Natural killer cell (primary cell): ENCODE measurements around the gene PPP2R1A. TPM values are rescaled to one million over a fixed set of nuclear protein-coding genes. Genes with fewer than 3 reads are reported as not detected.
A peak's percentile ranks its signal among the peaks of the same experiment; 100 is the strongest.

Experiments
- ATAC-seq, 3 donors: fragments of 150-1000 bp in 2 of 3; fragments of 200-7000 bp in 1 of 3; cut with Tn5 transposase; 1 replicate in 1 of 3; 2 replicates in 2 of 3; pipeline ENCODE4 v1.10.0; 2021; ENCODE audit warnings: mild to moderate bottlenecking in 2 of 3, moderate library complexity in 2 of 3
- DNase-seq, 2 donors: peaks; one replicate each; pipeline versions ENCODE4 v3.0.0 to v3.0.0-alpha.2; 2013 to 2021; ENCODE audit warnings: mixed read lengths in 1 of 2
- H3K27ac ChIP-seq: one replicate; pipeline ENCODE4 v1.5.1; 2013; ENCODE audit warnings: mild to moderate bottlenecking, low read length
- H3K27me3 ChIP-seq: one replicate; pipeline ENCODE4 v1.6.1; 2013; ENCODE audit warnings: low read length; ENCODE audit not compliant: control insufficient read depth, insufficient read depth
- H3K36me3 ChIP-seq: one replicate; pipeline ENCODE4 v1.6.1; 2013; ENCODE audit warnings: low read length; ENCODE audit not compliant: control insufficient read depth, insufficient read depth
- H3K4me1 ChIP-seq: one replicate; pipeline ENCODE4 v1.6.1; 2013; ENCODE audit warnings: low read length; ENCODE audit not compliant: control insufficient read depth, insufficient read depth
- H3K4me3 ChIP-seq: one replicate; pipeline ENCODE4 v1.5.1; 2013; ENCODE audit warnings: low read length
- H3K9me3 ChIP-seq: one replicate; pipeline ENCODE4 v1.6.1; 2013; ENCODE audit warnings: low read length; ENCODE audit not compliant: control insufficient read depth, insufficient read depth
- H3K27ac Mint-ChIP-seq, 2 donors: one replicate each; pipeline ENCODE4 v1.8.0; 2022; ENCODE audit warnings: mild to moderate bottlenecking in 2 of 2, mixed read lengths in 2 of 2, moderate library complexity in 1 of 2
- H3K27me3 Mint-ChIP-seq, 2 donors: one replicate each; pipeline ENCODE4 v1.8.0; 2022; ENCODE audit warnings: low read depth in 2 of 2, mixed read lengths in 2 of 2
- H3K36me3 Mint-ChIP-seq: one replicate; pipeline ENCODE4 v1.8.0; 2022; ENCODE audit warnings: mixed read lengths
- H3K4me1 Mint-ChIP-seq, 2 donors: one replicate each; pipeline ENCODE4 v1.8.0; 2022; ENCODE audit warnings: mixed read lengths in 2 of 2
- H3K4me3 Mint-ChIP-seq: one replicate; pipeline ENCODE4 v1.8.0; 2022; ENCODE audit warnings: mild to moderate bottlenecking, moderate library complexity, mixed read lengths
- H3K9me3 Mint-ChIP-seq, 2 donors: one replicate each; pipeline ENCODE4 v1.8.0; 2022; ENCODE audit warnings: mixed read lengths in 2 of 2
- WGBS: methylation state at CpG from one replicate; pipeline ENCODE4 v1.1.7; 2013; ENCODE audit warnings: missing lambda C conversion rate; ENCODE audit not compliant: insufficient coverage; 5-methylcytosine and 5-hydroxymethylcytosine counted together
- intact Hi-C: fragments of 100-400 bp; cut with micrococcal nuclease; formaldehyde crosslinking; loops from one replicate; pipeline ENCODE4 v1.14.2; 2022
- total RNA-seq, 4 donors: library from RNA; stranded (reverse); fragments of 120-200 nt in 1 of 4; gene quantifications; one replicate each; pipeline versions ENCODE4 v1.2.3 to v1.2.4, GENCODE V29; 2013 to 2022
- TF ChIP-seq, protein P1 (sequence below): fragments of 200-600 bp; IDR thresholded peaks from one replicate; pipeline ENCODE4 v1.8.0; 2022; ENCODE audit warnings: antibody characterized with exemption

The PPP2R1A gene
- total RNA-seq, 3 donors from 2014 or later (not counting 1 experiment from before 2014, with no cell fraction given) = 221 to 256 (median 232) TPM

DNA sequence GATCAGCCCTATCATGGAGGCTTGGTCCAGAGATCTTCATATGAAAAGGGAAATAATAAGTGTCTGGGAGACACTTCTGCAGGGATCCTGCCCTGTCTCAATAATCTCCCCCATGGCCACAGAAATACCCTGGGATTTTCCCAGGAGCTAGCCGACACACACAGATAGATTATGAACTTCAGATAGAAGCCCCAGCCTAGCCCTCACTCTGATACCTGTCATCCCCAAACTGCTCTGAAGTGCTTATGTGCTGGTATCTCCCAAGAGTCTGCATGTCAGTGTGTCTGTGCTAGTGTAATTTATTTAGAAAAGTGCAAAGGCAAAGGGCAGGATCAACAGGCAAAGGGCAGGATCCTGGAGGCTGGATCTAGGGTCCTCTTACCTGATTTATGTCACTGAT, 40.8 kb downstream of the PPP2R1A start:
- H3K4me3 ChIP-seq = no peak overlapping the region
- peaks cover 11% of the 10 kb centered on the region for H3K4me1 ChIP-seq
- no peak for ATAC-seq
- no peak for DNase-seq
- H3K27ac Mint-ChIP-seq = peak overlapping the region; percentile 3 to 46
- no peaks in the 10 kb centered on the region for H3K27me3 Mint-ChIP-seq
- no peak overlapping the region for H3K4me3 Mint-ChIP-seq
- H3K9me3 Mint-ChIP-seq = no peaks in the 10 kb centered on the region
- H3K9me3 ChIP-seq = no peaks in the 10 kb centered on the region
- H3K4me1 Mint-ChIP-seq = peaks cover 21 to 27% of the 10 kb centered on the region in 2 donors
- H3K36me3 Mint-ChIP-seq = no peaks in the 10 kb centered on the region
- intact Hi-C loops = no loop called here
- H3K36me3 ChIP-seq = peaks cover 21% of the 10 kb centered on the region
- 100% methylated on average over 1 of the region's 1 CpG for WGBS
- TF ChIP-seq, protein P1, sequence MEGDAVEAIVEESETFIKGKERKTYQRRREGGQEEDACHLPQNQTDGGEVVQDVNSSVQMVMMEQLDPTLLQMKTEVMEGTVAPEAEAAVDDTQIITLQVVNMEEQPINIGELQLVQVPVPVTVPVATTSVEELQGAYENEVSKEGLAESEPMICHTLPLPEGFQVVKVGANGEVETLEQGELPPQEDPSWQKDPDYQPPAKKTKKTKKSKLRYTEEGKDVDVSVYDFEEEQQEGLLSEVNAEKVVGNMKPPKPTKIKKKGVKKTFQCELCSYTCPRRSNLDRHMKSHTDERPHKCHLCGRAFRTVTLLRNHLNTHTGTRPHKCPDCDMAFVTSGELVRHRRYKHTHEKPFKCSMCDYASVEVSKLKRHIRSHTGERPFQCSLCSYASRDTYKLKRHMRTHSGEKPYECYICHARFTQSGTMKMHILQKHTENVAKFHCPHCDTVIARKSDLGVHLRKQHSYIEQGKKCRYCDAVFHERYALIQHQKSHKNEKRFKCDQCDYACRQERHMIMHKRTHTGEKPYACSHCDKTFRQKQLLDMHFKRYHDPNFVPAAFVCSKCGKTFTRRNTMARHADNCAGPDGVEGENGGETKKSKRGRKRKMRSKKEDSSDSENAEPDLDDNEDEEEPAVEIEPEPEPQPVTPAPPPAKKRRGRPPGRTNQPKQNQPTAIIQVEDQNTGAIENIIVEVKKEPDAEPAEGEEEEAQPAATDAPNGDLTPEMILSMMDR = no peak
- H3K27ac ChIP-seq = no peak overlapping the region
- H3K27me3 ChIP-seq = no peaks in the 10 kb centered on the region

DNA sequence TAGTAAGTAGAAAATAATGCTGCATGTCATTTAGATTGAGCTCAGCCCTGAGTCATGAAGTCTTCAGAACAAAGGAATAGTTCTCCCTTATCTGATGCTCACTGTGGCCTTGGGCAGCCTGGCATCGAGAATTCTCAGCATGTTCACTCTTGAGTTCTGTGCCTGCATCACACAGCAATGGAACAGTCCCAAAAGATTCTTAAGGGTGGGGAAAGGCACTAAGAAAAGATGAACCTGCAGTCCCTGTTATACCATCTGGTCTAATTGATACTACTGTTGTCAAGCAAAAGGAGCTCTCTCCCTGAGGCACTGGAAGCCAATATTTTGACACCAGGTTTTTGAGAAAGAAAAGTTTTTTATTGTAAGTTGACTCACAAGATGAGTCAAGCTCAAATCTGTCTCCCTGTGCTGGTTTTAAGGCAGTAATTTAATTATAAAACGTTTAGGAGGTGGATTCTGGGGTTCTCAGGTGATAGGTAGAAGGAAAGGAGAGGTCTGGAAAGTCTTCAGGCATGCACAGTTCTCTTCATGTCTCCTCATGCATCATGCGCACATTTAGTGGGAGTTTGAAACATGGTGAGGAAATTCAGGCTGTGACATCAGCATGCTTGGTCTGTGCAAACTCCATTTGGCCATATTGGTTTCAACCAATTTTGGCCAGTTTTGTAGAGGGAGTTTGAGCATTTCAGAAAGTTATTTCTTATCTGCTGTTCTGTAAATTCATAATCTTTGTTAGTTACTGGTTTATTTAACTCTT, 41.5 kb downstream of the PPP2R1A start:
- TF ChIP-seq, protein P1 = no peak
- Histone ChIP-seq H3K36me3 (peaks cover 15% of the 10 kb centered on the region), H3K4me1 (peaks cover 11% of the 10 kb centered on the region), H3K27me3 (no peaks in the 10 kb centered on the region), H3K4me3 (no peak overlapping the region), H3K9me3 (no peaks in the 10 kb centered on the region), H3K27ac (no peak overlapping the region)
- no peak for ATAC-seq
- H3K9me3 Mint-ChIP-seq = no peaks in the 10 kb centered on the region
- WGBS = 84% methylated on average over 3 of the region's 3 CpGs
- no peaks in the 10 kb centered on the region for H3K36me3 Mint-ChIP-seq
- H3K27me3 Mint-ChIP-seq = no peaks in the 10 kb centered on the region
- H3K4me3 Mint-ChIP-seq = no peak overlapping the region
- DNase-seq = no peak
- peaks cover 20 to 25% of the 10 kb centered on the region in 2 donors for H3K4me1 Mint-ChIP-seq
- H3K27ac Mint-ChIP-seq = peak overlapping the region; percentile 3 to 46
- intact Hi-C loops = no loop called here

DNA sequence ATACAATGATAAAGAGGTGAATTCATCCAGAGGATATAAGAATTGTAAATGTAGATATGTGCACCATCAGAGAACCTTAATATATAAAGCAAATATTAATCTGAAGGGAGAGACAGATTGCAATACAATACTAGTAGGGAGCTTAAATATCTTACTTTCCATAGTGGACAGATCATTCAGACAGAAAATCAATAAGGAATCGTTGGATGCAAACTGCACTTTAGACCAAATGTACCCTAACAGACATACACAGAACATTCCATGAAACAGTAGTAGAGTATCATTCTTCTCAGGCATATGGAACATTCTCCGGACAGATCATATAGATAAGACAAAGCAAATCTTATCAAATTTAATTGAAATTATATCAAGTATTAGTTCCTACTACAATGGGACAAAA, 44.6 kb downstream of the PPP2R1A start:
- no CpG with 5 or more reads among the region's 2 CpGs for WGBS
- ATAC-seq (no peak), DNase-seq (no peak)
- TF ChIP-seq, protein P1 = no peak
- Mint-ChIP-seq H3K4me1 (no peaks in the 10 kb centered on the region), H3K36me3 (no peaks in the 10 kb centered on the region), H3K4me3 (no peak overlapping the region), H3K27ac (no peak overlapping the region), H3K27me3 (no peaks in the 10 kb centered on the region), H3K9me3 (no peaks in the 10 kb centered on the region)
- H3K4me3 ChIP-seq = no peak overlapping the region
- no peak overlapping the region for H3K27ac ChIP-seq
- no peaks in the 10 kb centered on the region for H3K27me3 ChIP-seq
- H3K36me3 ChIP-seq = no peaks in the 10 kb centered on the region
- no peaks in the 10 kb centered on the region for H3K4me1 ChIP-seq
- intact Hi-C loops = no loop called here
- no peaks in the 10 kb centered on the region for H3K9me3 ChIP-seq

DNA sequence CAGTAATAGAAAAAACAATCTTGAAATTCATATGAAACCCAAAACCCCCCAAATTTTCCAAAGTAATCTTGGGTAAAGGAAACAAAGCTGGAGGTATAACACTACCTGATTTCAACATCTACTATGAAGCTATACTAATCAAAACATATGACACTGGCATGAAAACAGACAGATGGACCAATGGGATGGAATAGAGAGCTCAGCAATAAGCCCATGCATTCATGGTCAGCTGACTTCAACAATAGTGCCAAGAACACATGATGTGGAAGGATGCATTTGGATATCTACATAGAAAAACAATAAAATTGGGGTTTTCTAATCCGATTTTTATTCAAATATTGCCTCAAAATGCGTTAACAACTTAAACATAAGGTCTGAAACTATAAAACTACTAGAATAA, 47.3 kb downstream of the PPP2R1A start:
- Mint-ChIP-seq H3K27me3 (peaks cover 0 to 3% of the 10 kb centered on the region in 2 donors), H3K4me3 (no peak overlapping the region), H3K9me3 (no peaks in the 10 kb centered on the region), H3K4me1 (no peaks in the 10 kb centered on the region), H3K36me3 (no peaks in the 10 kb centered on the region), H3K27ac (no peak overlapping the region)
- Histone ChIP-seq H3K27ac (no peak overlapping the region), H3K27me3 (no peaks in the 10 kb centered on the region), H3K36me3 (no peaks in the 10 kb centered on the region), H3K4me3 (no peak overlapping the region), H3K4me1 (no peaks in the 10 kb centered on the region), H3K9me3 (no peaks in the 10 kb centered on the region)
- ATAC-seq = no peak
- no CpG with 5 or more reads among the region's 2 CpGs for WGBS
- intact Hi-C loops = loop anchor here (1.0 to 5.0 kb wide), 3 partner anchors 45 to 460 kb away; partner anchors contain the start of genes PPP2R1A and ZNF616
- TF ChIP-seq, protein P1 = no peak
- DNase-seq = no peak
